Measurements from ENCODE around the gene TMEM41B.
A peak's percentile ranks its signal among the peaks of the same experiment; 100 is the strongest.
"Not testable (repeated sequence)": the region's sequence is repeated elsewhere in the genome, so short reads cannot be mapped to it uniquely, and the experiment has no call there.

Gene TMEM41B

GRCh38 chr11:9264316-9265210 lies 49.8 kb downstream of the TMEM41B start:
- no peaks in the 10 kb centered on the region for H3K9me3 Mint-ChIP-seq
- peaks cover 39% of the 10 kb centered on the region for H3K4me1 Mint-ChIP-seq
- peak overlapping the region; percentile 91 for H3K4me3 Mint-ChIP-seq
- H3K27ac Mint-ChIP-seq (ENCODE audit: low read depth) = peak overlapping the region; percentile 88
- peak in 1 of 2 donors; percentile 18 for DNase-seq (ENCODE audit: low spot score in 2 of 2)
- ATAC-seq (replicated peaks; ENCODE audit: extremely low read depth, poor library complexity, severe bottlenecking) = peak; percentile 37
- H3K36me3 Mint-ChIP-seq (ENCODE audit: insufficient read depth) = peaks cover 10% of the 10 kb centered on the region
- no peaks in the 10 kb centered on the region for H3K27me3 Mint-ChIP-seq

GRCh38 chr11:9263840-9264315 lies 50.5 kb downstream of the TMEM41B start:
- peaks cover 39% of the 10 kb centered on the region for H3K4me1 Mint-ChIP-seq
- DNase-seq (ENCODE audit: low spot score in 2 of 2) (no peak), ATAC-seq (replicated peaks; ENCODE audit: extremely low read depth, poor library complexity, severe bottlenecking) (peak; percentile 71)
- peak overlapping the region; percentile 91 for H3K4me3 Mint-ChIP-seq
- H3K9me3 Mint-ChIP-seq = no peaks in the 10 kb centered on the region
- peak overlapping the region; percentile 88 for H3K27ac Mint-ChIP-seq (ENCODE audit: low read depth)
- H3K36me3 Mint-ChIP-seq (ENCODE audit: insufficient read depth) = peaks cover 10% of the 10 kb centered on the region
- H3K27me3 Mint-ChIP-seq = no peaks in the 10 kb centered on the region

- peak overlapping the region; percentile 20 for H3K4me3 Mint-ChIP-seq
- not testable (repeated sequence) for DNase-seq (ENCODE audit: low spot score in 2 of 2); H3K27ac Mint-ChIP-seq (ENCODE audit: low read depth); H3K27me3 Mint-ChIP-seq; H3K9me3 Mint-ChIP-seq; ATAC-seq (replicated peaks; ENCODE audit: extremely low read depth, poor library complexity, severe bottlenecking)
- peaks cover 35% of the 10 kb centered on the region for H3K4me1 Mint-ChIP-seq
- peaks cover 10% of the 10 kb centered on the region for H3K36me3 Mint-ChIP-seq (ENCODE audit: insufficient read depth)
Observed at GRCh38 chr11:9260838-9261146, 53.6 kb downstream of the TMEM41B start.

- H3K27me3 Mint-ChIP-seq = no peaks in the 10 kb centered on the region
- no peaks in the 10 kb centered on the region for H3K9me3 Mint-ChIP-seq
- peaks cover 11% of the 10 kb centered on the region for H3K36me3 Mint-ChIP-seq (ENCODE audit: insufficient read depth)
- DNase-seq (ENCODE audit: low spot score in 2 of 2) (no peak), ATAC-seq (replicated peaks; ENCODE audit: extremely low read depth, poor library complexity, severe bottlenecking) (no peak)
- peaks cover 33% of the 10 kb centered on the region for H3K4me1 Mint-ChIP-seq
- no peak overlapping the region for H3K4me3 Mint-ChIP-seq
- no peak overlapping the region for H3K27ac Mint-ChIP-seq (ENCODE audit: low read depth)
Observed at GRCh38 chr11:9259981-9260837, 54.2 kb downstream of the TMEM41B start.

GRCh38 chr11:9258279-9258678 lies 56.1 kb downstream of the TMEM41B start:
- H3K4me1 Mint-ChIP-seq = peaks cover 25% of the 10 kb centered on the region
- not testable (repeated sequence) for H3K27ac Mint-ChIP-seq (ENCODE audit: low read depth); ATAC-seq (replicated peaks; ENCODE audit: extremely low read depth, poor library complexity, severe bottlenecking); H3K4me3 Mint-ChIP-seq; DNase-seq (ENCODE audit: low spot score in 2 of 2); H3K36me3 Mint-ChIP-seq (ENCODE audit: insufficient read depth); H3K9me3 Mint-ChIP-seq; H3K27me3 Mint-ChIP-seq

GRCh38 chr11:9254416-9254815 lies 60.0 kb downstream of the TMEM41B start:
- no peaks in the 10 kb centered on the region for H3K27me3 Mint-ChIP-seq

GRCh38 chr11:9253086-9253485 lies 61.3 kb downstream of the TMEM41B start:
- Mint-ChIP-seq H3K36me3 (ENCODE audit: insufficient read depth) (peaks cover 5% of the 10 kb centered on the region), H3K4me1 (peaks cover 22% of the 10 kb centered on the region), H3K4me3 (no peak overlapping the region), H3K27me3 (no peaks in the 10 kb centered on the region), H3K9me3 (no peaks in the 10 kb centered on the region), H3K27ac (ENCODE audit: low read depth) (no peak overlapping the region)
- no peak for ATAC-seq (replicated peaks; ENCODE audit: extremely low read depth, poor library complexity, severe bottlenecking)
- no peak for DNase-seq (ENCODE audit: low spot score in 2 of 2)

More at GRCh38 chr11:9254416-9254815, 60.0 kb downstream of the TMEM41B start:
- no peak for DNase-seq (ENCODE audit: low spot score in 2 of 2)
- H3K4me3 Mint-ChIP-seq = no peak overlapping the region
- H3K9me3 Mint-ChIP-seq = no peaks in the 10 kb centered on the region
- H3K36me3 Mint-ChIP-seq (ENCODE audit: insufficient read depth) = peaks cover 5% of the 10 kb centered on the region
- peaks cover 16% of the 10 kb centered on the region for H3K4me1 Mint-ChIP-seq
- no peak for ATAC-seq (replicated peaks; ENCODE audit: extremely low read depth, poor library complexity, severe bottlenecking)
- H3K27ac Mint-ChIP-seq (ENCODE audit: low read depth) = no peak overlapping the region

- no peaks in the 10 kb centered on the region for H3K9me3 Mint-ChIP-seq
- peak overlapping the region; percentile 10 for H3K4me3 Mint-ChIP-seq
- ATAC-seq (replicated peaks; ENCODE audit: extremely low read depth, poor library complexity, severe bottlenecking) (peak; percentile 29), DNase-seq (ENCODE audit: low spot score in 2 of 2) (no peak)
- H3K36me3 Mint-ChIP-seq (ENCODE audit: insufficient read depth) = peaks cover 7% of the 10 kb centered on the region
- H3K27me3 Mint-ChIP-seq = no peaks in the 10 kb centered on the region
- H3K27ac Mint-ChIP-seq (ENCODE audit: low read depth) = peak overlapping the region; percentile 71
- peaks cover 27% of the 10 kb centered on the region for H3K4me1 Mint-ChIP-seq
Observed at GRCh38 chr11:9251311-9251710, 63.1 kb downstream of the TMEM41B start.

GRCh38 chr11:9250139-9250582 lies 64.2 kb downstream of the TMEM41B start:
- H3K27ac Mint-ChIP-seq (ENCODE audit: low read depth) = peak overlapping the region; percentile 71

GRCh38 chr11:9249252-9249651 lies 65.1 kb downstream of the TMEM41B start:
- Mint-ChIP-seq H3K27me3 (no peaks in the 10 kb centered on the region), H3K27ac (ENCODE audit: low read depth) (no peak overlapping the region), H3K4me3 (no peak overlapping the region), H3K36me3 (ENCODE audit: insufficient read depth) (peaks cover 3% of the 10 kb centered on the region), H3K9me3 (no peaks in the 10 kb centered on the region), H3K4me1 (peaks cover 27% of the 10 kb centered on the region)
- ATAC-seq (replicated peaks; ENCODE audit: extremely low read depth, poor library complexity, severe bottlenecking) (no peak), DNase-seq (ENCODE audit: low spot score in 2 of 2) (no peak)

More at GRCh38 chr11:9250139-9250582, 64.2 kb downstream of the TMEM41B start:
- Mint-ChIP-seq H3K4me3 (peak overlapping the region; percentile 47), H3K4me1 (peaks cover 27% of the 10 kb centered on the region), H3K27me3 (no peaks in the 10 kb centered on the region), H3K9me3 (no peaks in the 10 kb centered on the region), H3K36me3 (ENCODE audit: insufficient read depth) (peaks cover 4% of the 10 kb centered on the region)
- DNase-seq (ENCODE audit: low spot score in 2 of 2) (no peak), ATAC-seq (replicated peaks; ENCODE audit: extremely low read depth, poor library complexity, severe bottlenecking) (peak; percentile 85)

- no peak for DNase-seq (ENCODE audit: low spot score in 2 of 2)
- Mint-ChIP-seq H3K27ac (ENCODE audit: low read depth) (no peak overlapping the region), H3K4me1 (peaks cover 27% of the 10 kb centered on the region), H3K4me3 (no peak overlapping the region), H3K36me3 (ENCODE audit: insufficient read depth) (peaks cover 3% of the 10 kb centered on the region), H3K9me3 (no peaks in the 10 kb centered on the region), H3K27me3 (no peaks in the 10 kb centered on the region)
- ATAC-seq (replicated peaks; ENCODE audit: extremely low read depth, poor library complexity, severe bottlenecking) = no peak
Observed at GRCh38 chr11:9247863-9248262, 66.5 kb downstream of the TMEM41B start.

GRCh38 chr11:9236242-9236641 lies 78.2 kb downstream of the TMEM41B start:
- DNase-seq (ENCODE audit: low spot score in 2 of 2); H3K36me3 Mint-ChIP-seq (ENCODE audit: insufficient read depth); H3K9me3 Mint-ChIP-seq; ATAC-seq (replicated peaks; ENCODE audit: extremely low read depth, poor library complexity, severe bottlenecking); H3K27me3 Mint-ChIP-seq; H3K4me3 Mint-ChIP-seq; H3K27ac Mint-ChIP-seq (ENCODE audit: low read depth): not testable (repeated sequence)
- H3K4me1 Mint-ChIP-seq = peaks cover 15% of the 10 kb centered on the region
